HUES48 (cell line): ENCODE measurements around the gene TNIP3.

ENCODE experiments used
- H3K27ac ChIP-seq: one replicate; pipeline ENCODE4 v1.7.0; 2013; ENCODE audit warnings: low read depth, low read length, inconsistent platforms
- H3K27me3 ChIP-seq: 2 replicates; pipeline ENCODE4 v1.6.1; 2013; ENCODE audit warnings: mild to moderate bottlenecking, low read length; ENCODE audit not compliant: control insufficient read depth, insufficient read depth
- H3K36me3 ChIP-seq: 2 replicates; pipeline ENCODE4 v1.6.1; 2013; ENCODE audit warnings: low read length; ENCODE audit not compliant: control insufficient read depth, insufficient read depth
- H3K4me1 ChIP-seq: 2 replicates; pipeline ENCODE4 v1.6.1; 2013; ENCODE audit warnings: mild to moderate bottlenecking, low read length; ENCODE audit not compliant: control insufficient read depth, insufficient read depth
- H3K4me3 ChIP-seq: 2 replicates; pipeline ENCODE4 v1.5.1; 2013; ENCODE audit warnings: mild to moderate bottlenecking, low read depth, low read length
- H3K9ac ChIP-seq: 2 replicates; pipeline ENCODE4 v1.6.1; 2013; ENCODE audit warnings: mild to moderate bottlenecking, low read depth, low read length, moderate library complexity
- H3K9me3 ChIP-seq: 2 replicates; pipeline ENCODE4 v1.6.1; 2013; ENCODE audit warnings: low read length; ENCODE audit not compliant: control insufficient read depth, insufficient read depth

TNIP3 gene

GRCh38 chr4:121150003-121150402 lies 14.1 kb downstream of the TNIP3 start:
- Histone ChIP-seq H3K4me1 (no peaks in the 10 kb centered on the region), H3K9me3 (no peaks in the 10 kb centered on the region), H3K36me3 (no peaks in the 10 kb centered on the region), H3K27me3 (no peaks in the 10 kb centered on the region), H3K9ac (no peak overlapping the region), H3K4me3 (no peak overlapping the region), H3K27ac (no peak overlapping the region)

DNA sequence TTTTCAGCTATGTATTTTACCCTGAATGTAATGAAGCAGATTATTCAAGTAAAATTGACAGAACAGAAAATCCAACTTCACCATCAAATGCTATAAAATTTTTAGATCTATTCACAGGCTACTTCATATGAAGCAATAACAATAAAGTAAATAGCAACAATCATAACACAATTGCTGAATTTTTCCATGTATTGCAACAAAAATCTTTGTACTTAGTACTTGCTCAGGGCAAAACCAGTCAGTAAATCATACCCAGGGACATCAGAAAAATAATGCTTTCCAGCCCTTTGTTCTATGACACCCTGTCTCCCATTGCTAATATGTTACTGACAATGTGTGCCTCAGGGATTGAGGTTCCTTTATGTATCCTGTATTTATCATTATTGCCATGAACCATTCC lies 15.5 kb downstream of the TNIP3 start:
- Histone ChIP-seq H3K27ac (no peak overlapping the region), H3K4me1 (no peaks in the 10 kb centered on the region), H3K36me3 (no peaks in the 10 kb centered on the region), H3K4me3 (no peak overlapping the region), H3K27me3 (no peaks in the 10 kb centered on the region), H3K9ac (no peak overlapping the region), H3K9me3 (no peaks in the 10 kb centered on the region)

GRCh38 chr4:121148000-121148399 lies 16.1 kb downstream of the TNIP3 start:
- Histone ChIP-seq H3K4me3 (no peak overlapping the region), H3K4me1 (no peaks in the 10 kb centered on the region), H3K9ac (no peak overlapping the region), H3K27me3 (no peaks in the 10 kb centered on the region), H3K27ac (no peak overlapping the region), H3K36me3 (no peaks in the 10 kb centered on the region), H3K9me3 (no peaks in the 10 kb centered on the region)

- Histone ChIP-seq H3K9me3 (no peaks in the 10 kb centered on the region), H3K9ac (no peak overlapping the region), H3K4me3 (no peak overlapping the region), H3K36me3 (no peaks in the 10 kb centered on the region), H3K27ac (no peak overlapping the region), H3K4me1 (no peaks in the 10 kb centered on the region), H3K27me3 (no peaks in the 10 kb centered on the region)
Observed at GRCh38 chr4:121146530-121146929, 17.6 kb downstream of the TNIP3 start.

GRCh38 chr4:121145430-121145829 lies 18.7 kb downstream of the TNIP3 start:
- no peak overlapping the region for H3K27ac ChIP-seq
- H3K27me3 ChIP-seq, result no peaks in the 10 kb centered on the region
- H3K4me1 ChIP-seq, result no peaks in the 10 kb centered on the region
- no peak overlapping the region for H3K4me3 ChIP-seq
- H3K36me3 ChIP-seq, result no peaks in the 10 kb centered on the region
- no peaks in the 10 kb centered on the region for H3K9me3 ChIP-seq
- H3K9ac ChIP-seq, result no peak overlapping the region

DNA sequence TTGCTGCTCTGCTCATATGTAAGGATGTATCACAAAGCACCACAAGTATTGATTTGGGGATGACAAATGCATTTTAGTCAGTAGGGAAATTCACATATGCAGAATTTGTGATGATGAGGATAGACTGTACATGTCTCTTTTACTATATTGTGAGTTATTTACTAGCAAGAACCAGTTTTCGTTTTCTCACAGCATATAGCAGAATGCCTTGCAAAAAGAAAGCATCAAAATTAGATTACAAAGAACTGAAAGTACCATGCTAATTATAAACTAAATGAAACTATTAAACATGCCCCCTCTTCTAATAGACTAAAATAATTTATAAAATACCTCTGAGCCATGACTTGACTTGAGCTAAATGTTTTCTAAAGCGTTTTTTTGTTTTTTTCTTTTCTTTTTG lies 20.1 kb downstream of the TNIP3 start:
- Histone ChIP-seq H3K9me3 (no peaks in the 10 kb centered on the region), H3K4me3 (no peak overlapping the region), H3K36me3 (no peaks in the 10 kb centered on the region), H3K27me3 (no peaks in the 10 kb centered on the region), H3K4me1 (no peaks in the 10 kb centered on the region), H3K27ac (no peak overlapping the region), H3K9ac (no peak overlapping the region)

- no peak overlapping the region for H3K9ac ChIP-seq
- H3K9me3 ChIP-seq, result no peaks in the 10 kb centered on the region
- H3K4me1 ChIP-seq, result no peaks in the 10 kb centered on the region
- H3K4me3 ChIP-seq, result no peak overlapping the region
- no peaks in the 10 kb centered on the region for H3K27me3 ChIP-seq
- no peak overlapping the region for H3K27ac ChIP-seq
- no peaks in the 10 kb centered on the region for H3K36me3 ChIP-seq
Observed at GRCh38 chr4:121143131-121143530, 21.0 kb downstream of the TNIP3 start.

DNA sequence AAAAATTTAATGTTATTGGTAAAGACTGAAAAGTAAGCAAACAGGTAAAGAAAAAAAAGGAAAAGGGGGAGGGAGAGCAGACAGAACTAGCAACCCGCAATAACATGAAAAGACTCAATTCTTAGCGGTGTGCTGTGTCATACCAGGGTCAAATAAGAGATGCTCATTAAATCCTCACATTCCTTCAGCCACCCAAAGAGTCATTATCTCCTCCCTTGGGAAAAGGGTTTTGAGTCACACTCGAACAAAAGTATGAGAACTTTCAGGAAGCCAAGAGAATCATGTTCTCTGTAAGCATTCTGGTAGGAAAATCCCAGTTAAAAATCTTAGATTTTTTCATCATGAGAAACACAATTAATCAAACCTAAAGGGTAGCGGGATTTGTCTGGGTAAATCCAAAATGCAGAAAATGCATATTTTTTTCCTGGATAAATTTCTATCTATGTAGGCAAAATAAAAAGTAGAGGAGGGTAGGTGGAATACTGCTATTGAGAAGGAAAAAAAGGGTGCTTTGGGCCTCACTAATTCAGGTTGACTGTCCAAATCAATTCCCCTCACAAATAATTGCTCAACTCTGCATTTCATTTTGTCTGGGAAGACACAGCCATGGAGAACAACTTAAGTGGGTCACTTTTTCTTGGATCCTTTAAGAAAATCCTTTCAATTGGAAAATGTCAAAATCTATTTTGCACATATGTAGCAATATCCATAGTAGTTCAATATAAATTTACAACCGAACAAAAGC lies 23.2 kb downstream of the TNIP3 start:
- Histone ChIP-seq H3K27me3 (no peaks in the 10 kb centered on the region), H3K27ac (no peak overlapping the region), H3K36me3 (no peaks in the 10 kb centered on the region), H3K9me3 (no peaks in the 10 kb centered on the region), H3K9ac (no peak overlapping the region), H3K4me3 (no peak overlapping the region), H3K4me1 (no peaks in the 10 kb centered on the region)

DNA sequence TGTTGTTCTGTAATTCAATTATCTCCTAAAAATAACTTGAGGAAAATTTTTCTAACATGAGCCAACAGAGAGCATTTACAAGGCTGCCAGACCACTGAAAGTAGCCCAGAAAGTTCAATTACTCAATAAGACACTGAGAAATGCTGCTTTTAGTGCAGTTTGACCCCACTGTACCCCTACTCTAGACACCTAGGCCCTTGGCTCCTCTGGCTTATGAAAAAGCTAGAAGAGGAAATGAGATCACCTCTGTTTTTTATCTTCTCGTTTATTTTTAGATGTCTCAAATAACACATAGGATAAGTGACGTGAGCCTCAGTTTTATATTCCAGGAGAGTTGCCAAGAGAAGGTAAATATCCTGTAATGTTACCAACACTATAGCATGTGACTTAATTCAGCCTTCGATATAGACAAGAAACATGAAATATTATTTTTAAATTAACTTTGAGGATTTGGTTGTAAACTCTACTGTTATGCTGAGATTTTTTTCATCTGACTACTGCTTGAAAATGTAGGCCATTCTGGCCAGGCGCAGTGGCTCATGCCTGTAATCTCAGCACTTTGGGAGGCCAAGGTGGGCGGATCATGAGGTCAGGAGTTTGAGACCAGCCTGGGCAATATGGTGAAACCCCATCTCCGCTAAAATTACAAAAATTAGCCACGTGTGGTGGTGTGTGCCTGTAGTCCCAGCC lies 24.4 kb downstream of the TNIP3 start:
- H3K4me1 ChIP-seq, result no peaks in the 10 kb centered on the region
- H3K36me3 ChIP-seq, result no peaks in the 10 kb centered on the region

GRCh38 chr4:121138039-121138825 lies 25.9 kb downstream of the TNIP3 start:
- Histone ChIP-seq H3K9ac (no peak overlapping the region), H3K27me3 (no peaks in the 10 kb centered on the region), H3K36me3 (no peaks in the 10 kb centered on the region), H3K4me3 (no peak overlapping the region), H3K4me1 (no peaks in the 10 kb centered on the region), H3K27ac (no peak overlapping the region), H3K9me3 (no peaks in the 10 kb centered on the region)

More for the DNA sequence above, 24.4 kb downstream of the TNIP3 start:
- H3K27ac ChIP-seq, result no peak overlapping the region
- H3K9ac ChIP-seq, result no peak overlapping the region
- no peak overlapping the region for H3K4me3 ChIP-seq
- no peaks in the 10 kb centered on the region for H3K9me3 ChIP-seq
- H3K27me3 ChIP-seq, result no peaks in the 10 kb centered on the region

DNA sequence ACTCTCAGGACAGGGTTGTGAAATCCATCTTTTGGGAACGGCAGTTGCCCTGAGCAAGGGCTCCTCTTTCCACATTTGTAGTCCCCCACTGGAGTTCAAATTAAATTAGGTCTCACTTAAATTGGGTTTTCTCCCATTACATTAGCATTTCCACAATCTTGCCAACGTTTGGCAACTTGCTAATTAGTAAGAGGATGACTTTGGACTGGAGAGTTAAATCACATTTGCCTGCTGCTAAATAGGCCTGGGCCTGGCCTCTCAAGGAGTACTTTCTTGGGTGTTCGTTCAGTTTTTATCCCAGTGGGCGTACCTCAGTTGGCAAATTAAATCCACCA lies 33.8 kb downstream of the TNIP3 start:
- Histone ChIP-seq H3K27ac (no peak overlapping the region), H3K9ac (no peak overlapping the region), H3K4me3 (no peak overlapping the region), H3K9me3 (no peaks in the 10 kb centered on the region), H3K4me1 (no peaks in the 10 kb centered on the region), H3K27me3 (no peaks in the 10 kb centered on the region), H3K36me3 (no peaks in the 10 kb centered on the region)
